Right renal cortex interstitium (tissue), 3 donors: ENCODE measurements around the gene SLC4A8. TPM values are rescaled to one million over a fixed set of nuclear protein-coding genes. Genes with fewer than 3 reads are reported as not detected.

Source experiments
- DNase-seq, 3 donors: peaks; one replicate each; pipeline ENCODE4 v3.0.0-alpha.2; 2013; ENCODE audit warnings: low read depth in 3 of 3, low spot score in 2 of 3
- polyA plus RNA-seq, 3 donors: library from polyadenylated mRNA; unstranded; fragments of 120-200 nt; gene quantifications; one replicate each; pipeline ENCODE4 v1.2.1, GENCODE V29; 2013; ENCODE audit not compliant: insufficient read length in 3 of 3

The SLC4A8 gene
- polyA plus RNA-seq, 3 donors, result 2.7 to 4.1 (median 3.3) TPM

DNA sequence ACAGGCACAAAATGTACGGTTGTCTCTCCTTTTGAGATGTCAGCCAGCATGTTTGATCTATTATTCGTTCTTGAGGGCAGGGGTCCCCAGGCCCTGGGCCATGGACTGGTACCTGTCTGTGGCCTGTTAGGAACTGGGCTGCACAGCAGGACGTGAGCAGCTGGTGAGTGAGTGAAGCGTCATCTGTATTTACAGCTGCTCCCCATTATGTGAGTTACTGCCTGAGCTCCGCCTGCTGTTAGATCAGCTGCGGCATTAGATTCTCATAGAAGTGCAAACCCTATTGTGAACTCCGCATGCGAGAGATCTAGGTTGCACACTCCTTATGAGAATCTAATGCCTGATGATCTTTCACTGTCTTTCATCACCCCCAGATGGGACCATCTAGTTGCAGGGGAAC lies 125.0 kb downstream of the SLC4A8 start:
- DNase-seq, result no peak

Other genes starting within 250 kb of the SLC4A8 start
- gene POU6F1, start 206.8 kb upstream of the SLC4A8 start, polyA plus RNA-seq, result 1 to 10 TPM; 6.2 to 6.7 (median 6.2) TPM
- gene DAZAP2, start 186.0 kb upstream of the SLC4A8 start, polyA plus RNA-seq, result 100 to 1,000 TPM; 316 to 335 (median 325) TPM
- gene SMAGP, start 154.4 kb upstream of the SLC4A8 start, polyA plus RNA-seq, result 10 to 100 TPM; 25.4 to 25.9 (median 25.4) TPM
- gene BIN2, start 100.7 kb upstream of the SLC4A8 start, polyA plus RNA-seq, result 1 to 10 TPM; 3.1 to 4.2 (median 3.7) TPM
- not detected for gene CELA1, start 78.2 kb upstream of the SLC4A8 start, polyA plus RNA-seq
- 1 to 10 TPM; 4.5 to 5.5 (median 5.3) TPM for gene GALNT6, start 33.4 kb upstream of the SLC4A8 start, polyA plus RNA-seq
- gene SCN8A, start 166.4 kb downstream of the SLC4A8 start, polyA plus RNA-seq, result 1 to 10 TPM; 1.7 to 2.6 (median 1.8) TPM